GM19372 (cell line): ENCODE results near the gene AKR7A3.
"Not testable (repeated sequence)": the region's sequence is repeated elsewhere in the genome, so short reads cannot be mapped to it uniquely, and the experiment has no call there.

ENCODE experiments used
- ATAC-seq: cut with Tn5 transposase; IDR thresholded peaks from one replicate; pipeline ENCODE4 v1.9.1; 2021; ENCODE audit warnings: mild to moderate bottlenecking, low read depth, moderate library complexity; ENCODE audit not compliant: unreplicated experiment

Gene AKR7A3

DNA sequence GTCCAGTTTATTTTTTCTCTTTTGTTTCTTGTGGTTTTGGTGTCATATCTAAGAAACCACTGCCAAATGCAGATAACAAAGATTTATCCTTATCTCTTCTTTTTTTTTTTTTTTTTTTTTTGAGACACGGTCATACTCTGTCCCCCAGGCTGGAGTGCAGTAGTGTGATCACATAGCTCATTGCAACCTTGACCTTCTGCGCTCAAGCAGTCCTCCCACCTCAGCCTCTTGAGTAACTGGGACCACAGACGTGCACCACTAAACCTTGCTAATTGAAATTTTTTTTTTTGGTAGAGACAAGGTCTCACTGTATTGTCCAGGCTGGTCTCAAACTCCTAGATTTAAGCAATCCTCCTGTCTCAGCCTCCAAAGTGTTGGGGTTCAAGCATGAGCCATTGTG lies 32.5 kb upstream of the AKR7A3 start:
- no peak for ATAC-seq

DNA sequence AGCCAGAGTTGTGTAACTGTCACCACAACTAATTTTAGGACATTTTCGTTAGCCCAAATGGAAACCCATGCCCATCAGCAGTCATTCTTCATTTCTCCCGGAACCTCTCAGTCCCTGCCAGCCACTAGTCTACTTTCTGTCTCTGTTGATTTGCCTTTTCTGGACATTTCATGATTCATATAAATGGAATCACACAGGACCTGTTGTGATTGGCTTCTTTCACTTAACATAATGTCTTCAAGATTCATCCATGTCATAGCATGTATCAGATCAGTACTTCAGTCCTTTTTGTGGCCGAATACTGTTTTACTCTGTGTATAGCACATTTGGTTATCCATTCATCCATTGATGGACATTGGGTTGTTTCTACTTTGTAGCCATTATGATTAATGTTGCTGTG lies 30.6 kb upstream of the AKR7A3 start:
- ATAC-seq: no peak

DNA sequence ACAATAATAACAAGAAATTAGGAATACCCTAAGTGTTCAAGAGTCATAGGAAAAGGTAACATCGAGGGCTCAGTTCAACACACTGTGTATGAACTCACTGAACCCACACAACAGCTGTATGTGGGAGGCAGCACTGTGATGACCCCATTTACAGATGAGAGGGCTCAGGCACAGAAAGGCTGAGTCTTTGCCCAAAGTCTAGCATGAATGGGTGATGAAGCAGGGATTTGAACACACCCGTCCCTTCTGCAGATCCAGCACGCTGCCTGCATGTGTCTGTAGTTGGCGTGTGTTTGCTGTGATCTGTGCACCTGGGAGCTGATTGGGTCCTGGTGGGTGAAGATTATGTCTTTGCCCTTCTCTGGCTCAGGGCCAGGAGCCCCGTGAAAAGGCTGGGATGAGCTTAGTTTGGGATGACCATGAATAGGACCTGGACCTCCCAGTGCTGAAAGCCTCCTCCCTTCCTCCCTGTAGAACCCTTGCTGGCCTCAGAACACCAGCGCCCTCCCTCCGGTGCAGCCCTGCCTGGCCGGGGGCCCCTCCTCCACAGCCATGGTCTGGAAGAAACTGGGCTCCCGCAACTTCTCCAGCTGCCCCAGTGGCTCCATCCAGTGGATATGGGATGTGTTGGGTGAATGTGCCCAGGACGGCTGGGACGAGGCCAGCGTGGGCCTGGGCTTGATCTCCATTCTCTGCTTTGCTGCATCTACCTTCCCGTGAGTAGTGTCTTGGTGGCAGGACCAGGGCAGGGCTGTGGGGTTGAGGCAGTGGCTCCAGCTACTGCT lies 28.7 kb upstream of the AKR7A3 start:
- ATAC-seq: no peak

DNA sequence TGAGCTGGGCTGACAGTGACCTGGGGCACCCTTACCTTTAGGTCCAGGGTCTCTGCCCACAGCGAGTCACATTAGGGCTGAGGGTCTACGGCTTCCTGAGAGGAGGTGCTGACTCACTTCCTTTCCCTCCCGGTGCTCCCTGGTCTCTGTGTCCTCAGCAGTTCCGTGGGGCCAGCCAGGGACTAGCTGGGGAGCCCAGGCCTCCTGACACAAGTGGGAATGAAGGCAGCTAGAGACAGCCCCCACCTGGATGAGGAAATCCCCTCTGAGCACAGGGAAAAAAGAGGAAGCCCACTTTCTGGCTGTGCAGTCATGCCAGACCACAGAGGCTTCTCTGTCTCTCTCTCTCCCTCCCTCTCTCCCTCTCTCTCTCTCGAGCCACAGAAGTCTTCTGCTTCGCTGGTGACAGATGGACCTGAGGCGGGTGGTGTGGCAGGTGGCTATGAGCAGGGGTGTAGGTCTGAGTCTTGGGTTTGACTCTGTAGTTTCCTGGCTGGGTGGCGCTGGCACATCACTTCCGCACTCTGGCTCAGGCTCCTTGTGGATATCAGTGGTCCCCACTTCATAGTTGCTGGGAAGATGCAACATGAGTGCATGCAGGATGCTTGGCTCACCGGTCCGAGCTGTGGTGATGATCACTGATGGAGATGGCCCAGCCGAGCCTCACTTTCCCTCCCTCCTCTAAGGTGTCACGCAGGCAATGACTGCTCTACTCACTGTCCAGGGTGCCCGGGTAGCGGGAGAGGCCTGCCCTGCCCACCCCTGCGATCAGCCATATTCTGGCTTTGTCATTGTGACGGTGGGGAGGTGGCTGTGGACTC lies 27.0 kb upstream of the AKR7A3 start:
- no peak for ATAC-seq

DNA sequence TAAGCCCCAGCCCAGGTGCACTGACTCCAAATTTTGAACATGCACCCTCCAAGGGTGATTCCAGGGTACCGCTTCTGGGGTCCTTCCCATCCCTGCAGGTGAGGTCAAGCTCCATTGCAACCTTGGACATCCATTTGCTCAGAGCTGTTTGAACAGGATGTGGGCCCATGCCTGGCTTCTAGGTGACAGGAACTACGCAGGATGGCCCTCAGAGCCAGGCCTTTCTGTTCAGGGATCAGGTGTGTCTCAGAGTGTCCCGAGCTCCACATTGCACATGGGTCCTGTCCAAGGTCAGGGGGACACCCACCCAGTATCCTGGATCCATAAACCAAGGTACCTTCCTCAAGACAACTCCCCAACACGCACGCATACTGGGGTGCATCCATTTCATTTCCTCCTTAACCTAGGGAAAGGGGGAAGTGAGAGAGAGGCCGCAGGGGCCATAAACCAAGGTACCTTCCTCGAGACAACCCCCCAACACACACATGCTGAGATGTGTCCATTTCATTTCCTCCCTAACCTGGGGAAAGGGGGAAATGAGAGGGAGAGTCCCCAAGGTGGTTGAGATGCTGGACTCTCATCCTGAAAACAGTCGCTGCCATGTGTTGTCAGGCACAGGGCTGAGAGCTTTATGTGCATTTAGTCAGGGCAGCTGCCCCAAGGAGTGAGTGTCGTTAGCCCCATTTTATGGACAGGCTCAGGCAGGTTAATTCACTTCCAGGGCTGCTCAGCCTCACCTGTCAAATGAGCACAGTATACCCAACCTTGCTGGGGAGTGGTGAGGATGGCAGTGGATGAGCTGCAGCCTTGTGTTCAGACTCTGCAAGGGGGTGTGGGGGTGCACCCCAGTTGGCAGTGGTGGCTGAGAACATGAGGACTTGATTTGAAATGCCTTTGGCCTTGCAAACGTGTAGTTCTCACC lies 25.7 kb upstream of the AKR7A3 start:
- no peak for ATAC-seq

DNA sequence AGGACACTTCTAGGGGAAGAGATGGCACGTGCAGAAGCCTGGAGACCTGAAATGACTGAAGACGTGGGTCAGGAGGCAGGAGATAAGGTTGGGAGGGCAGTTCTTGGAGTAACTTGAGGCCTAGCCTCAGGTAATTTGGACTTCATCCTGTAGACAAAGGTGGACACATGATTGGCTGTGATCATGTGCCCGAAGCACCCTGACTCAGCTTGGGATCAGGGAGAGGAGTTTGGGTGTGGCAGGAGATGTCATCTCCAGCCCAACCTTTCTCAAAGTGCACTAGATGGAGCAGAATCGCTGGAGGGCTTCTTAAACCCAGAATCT lies 25.0 kb upstream of the AKR7A3 start:
- ATAC-seq: no peak

DNA sequence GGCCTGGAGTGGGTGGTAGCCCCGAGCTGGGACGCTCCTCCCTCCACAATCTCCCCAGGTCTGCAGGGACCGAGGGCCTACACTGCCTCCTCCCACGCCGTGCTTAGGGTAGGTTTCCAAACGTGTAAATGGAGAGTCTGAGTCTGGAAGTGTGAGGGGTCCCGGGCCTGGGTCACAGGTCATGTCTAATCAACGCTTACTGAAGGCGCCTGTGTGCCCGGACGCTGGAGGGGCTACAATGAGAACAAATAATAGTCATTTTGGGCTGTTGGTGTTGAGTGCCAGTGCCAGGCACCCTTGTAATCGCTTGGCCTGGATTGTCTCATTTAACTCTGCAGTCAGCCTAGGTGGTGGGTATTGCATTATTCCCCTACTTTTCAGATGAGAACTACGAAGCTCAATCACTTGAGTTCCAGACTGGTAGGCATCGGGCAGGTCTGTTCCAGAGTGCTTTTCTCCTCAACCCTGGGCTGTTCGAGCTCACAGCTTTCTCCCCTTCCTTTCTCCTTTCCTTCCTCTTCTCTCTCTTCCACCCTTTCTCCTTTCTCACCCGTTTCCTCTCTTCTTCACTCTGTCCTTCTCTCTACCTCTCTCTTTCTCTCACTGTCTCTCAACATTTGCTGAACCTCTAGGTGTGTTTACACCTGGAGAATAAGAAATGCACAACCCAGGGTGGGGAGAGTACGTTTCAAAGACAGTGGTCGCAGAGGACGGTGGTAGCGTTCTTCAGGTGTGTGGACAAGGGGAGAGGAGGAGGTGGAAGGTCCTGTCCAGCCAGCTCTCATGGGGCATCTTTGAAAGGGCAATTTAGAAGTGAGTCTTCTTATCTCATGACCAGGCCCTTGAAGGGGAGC lies 24.4 kb upstream of the AKR7A3 start:
- ATAC-seq: no peak

DNA sequence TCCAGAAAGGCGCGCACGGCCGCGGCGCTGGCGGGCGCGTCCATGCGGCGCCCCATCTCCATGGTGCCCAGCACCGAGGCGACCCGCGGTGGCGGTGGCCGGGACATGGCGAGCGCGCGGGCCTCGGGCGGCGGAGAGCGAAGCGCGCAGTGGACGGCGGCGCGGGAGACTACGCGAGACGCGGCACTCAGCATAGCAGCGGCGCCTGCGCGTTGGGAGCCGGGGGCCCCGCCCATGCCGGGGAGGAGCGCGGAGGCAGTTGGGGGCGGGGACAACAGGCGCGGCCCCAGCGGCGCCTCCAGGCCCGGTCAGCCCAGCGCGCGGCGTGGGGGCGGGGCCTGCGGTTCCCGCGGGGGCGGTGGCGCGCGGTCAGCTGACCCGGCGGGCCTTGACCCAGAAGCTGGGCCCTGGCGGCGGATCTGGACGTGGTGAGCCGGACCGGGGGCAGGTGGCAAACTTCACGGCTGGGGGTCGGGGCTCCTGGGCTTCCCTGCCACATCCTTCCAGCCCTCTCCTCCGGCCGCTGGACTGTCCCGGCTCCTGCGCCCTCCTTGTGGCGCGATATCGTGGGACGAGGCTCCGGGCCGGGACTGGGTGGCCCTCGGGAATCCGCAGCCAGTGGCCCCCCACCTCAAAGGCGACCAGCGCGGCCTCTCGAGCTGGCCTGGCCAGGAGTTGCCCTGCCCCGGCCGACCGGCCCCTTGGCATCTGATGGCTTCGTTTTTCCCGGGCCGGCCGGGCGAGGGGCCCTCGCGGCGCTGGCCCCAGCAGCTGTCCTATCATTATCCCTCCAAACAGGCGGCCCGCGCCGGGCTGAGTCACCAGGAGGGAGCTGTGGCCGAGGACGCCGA lies 23.6 kb upstream of the AKR7A3 start, which contains the start of the genes AKR7A2 and SLC66A1:
AKR7A2 (minus strand) TSS at position 214 of the 851 bp plus-strand sequence; CDS start at position 194, 20 bp downstream.
SLC66A1 (plus strand) TSS at position 396 of the 851 bp plus-strand sequence. CDS start 5,352 bp downstream, outside the sequence.
- ATAC-seq: peak; percentile 81

DNA sequence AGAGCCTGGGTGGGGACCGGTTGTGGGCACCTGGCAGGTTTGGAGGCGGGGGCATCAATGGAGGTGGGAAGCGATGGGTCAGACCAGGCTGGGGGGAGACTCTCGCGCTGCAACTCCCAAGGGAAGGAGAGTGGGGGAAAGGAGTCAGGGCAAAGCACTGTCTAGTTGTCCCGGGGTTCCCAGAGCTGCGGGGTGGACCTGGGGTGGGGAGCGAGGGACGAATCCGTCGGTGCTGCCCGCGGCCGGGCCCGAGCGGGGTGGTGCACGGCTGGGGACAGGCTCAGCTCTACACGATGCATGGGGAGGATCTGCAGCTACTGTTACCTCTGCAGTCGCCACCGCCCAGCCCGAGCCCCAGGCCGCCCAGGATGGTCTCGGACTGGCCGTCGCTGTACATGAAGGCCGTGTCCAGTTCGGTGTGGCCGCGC lies 22.9 kb upstream of the AKR7A3 start:
- no peak for ATAC-seq

DNA sequence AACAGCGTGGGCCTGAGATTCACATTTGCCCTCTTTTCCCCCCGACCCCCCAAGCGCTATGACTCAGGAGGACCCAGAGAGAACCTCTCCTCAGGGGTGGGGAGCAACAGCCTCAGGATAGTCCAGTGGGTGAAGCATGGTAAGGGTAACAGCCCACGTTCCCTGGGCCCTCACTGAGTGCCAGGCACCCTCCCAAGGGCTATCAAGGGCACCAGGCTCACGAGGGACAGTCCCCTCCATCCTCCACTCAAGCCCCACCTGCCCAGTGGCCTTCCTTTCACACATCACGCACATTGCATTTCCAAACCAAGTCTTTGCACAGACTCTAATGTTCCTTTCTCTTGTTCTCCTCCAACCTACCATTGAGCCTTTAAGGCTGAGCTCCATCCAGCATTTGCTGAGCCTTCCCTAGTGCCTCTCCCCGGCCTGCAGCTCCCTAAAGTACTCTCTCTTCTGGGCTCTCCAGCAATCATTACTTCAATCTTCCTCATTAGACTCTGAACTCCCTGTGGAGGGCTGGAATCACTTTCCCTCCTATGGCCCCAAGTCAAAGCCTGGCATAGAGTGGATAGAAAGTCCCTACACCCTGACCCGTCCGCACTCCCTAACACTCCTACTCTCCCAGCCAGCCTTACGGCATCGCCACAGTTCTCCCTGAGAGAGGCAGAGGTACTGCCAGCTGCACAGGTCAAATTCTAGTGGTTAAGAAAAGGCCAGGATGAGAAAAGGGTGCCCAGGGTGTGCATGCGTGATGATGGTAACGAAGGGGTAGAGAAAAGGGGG lies 22.3 kb upstream of the AKR7A3 start:
- ATAC-seq: no peak

DNA sequence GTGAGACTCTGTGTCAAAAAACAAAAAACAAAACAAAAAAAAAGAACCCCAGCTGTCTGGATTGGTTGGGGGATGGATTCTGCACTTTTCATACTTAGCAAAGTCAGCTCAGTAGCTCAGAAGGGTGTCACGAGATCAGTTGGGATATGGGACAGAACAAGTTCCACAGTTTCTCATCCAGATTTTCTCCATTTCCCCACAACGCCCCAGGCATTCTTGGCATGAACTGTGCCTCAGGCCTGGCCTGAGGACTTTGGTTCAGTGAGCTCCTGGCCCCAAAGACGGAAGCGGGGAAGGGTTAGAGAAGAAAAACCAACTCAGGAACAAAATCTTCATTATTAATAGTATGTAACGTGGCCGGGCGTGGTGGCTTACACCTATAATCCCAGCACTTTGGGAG lies 21.5 kb upstream of the AKR7A3 start:
- ATAC-seq: no peak

DNA sequence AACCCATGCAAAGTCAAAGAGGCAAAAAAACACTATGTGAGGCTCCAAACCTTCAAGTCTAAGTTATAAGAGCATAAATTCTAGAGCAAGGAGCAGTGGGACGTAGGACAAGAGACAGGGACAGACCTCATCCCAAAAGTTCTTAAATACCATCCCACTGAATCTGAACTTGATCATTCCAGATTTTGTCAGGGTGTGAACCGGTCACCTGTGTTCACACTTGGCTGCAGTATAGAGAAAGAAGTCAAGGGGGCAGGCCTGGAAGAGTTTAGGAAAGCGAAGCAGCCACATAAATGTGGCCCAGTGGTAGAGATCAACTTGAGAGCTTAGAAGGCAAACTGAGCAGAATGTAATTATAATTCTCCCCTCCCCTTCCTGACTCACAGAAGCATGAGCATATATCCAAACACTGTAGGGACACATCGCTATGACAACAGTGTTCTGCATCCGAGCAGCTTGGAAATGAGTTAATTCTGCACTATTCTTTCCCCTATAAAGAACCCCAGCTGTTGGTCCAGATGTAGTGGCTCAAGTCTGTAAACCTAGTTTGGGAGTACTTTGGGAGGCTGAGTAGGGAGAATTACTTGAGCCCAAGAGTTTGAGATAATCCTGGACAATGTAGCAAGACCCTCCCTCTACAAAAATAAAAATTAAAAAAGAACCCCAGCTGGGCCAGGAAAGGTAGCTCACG lies 20.7 kb upstream of the AKR7A3 start:
- no peak for ATAC-seq

DNA sequence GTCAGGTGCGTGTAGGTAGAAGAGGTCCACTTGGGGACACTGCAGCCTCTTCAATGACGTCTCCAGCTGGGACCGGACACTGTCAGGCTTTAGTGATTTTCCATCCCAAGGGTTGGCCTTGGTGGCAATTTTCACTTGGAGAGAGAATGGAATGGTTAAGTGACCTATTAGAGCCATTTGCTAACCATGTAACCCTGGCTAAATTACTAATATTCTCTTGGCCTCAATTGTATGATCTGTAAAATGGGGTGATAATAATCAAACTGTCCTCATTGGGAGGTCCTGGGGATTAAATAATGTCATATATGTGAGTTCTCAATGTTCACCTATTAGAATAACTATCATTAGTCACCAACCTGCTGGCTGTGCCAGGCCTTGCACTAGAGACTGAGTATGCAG lies 19.9 kb upstream of the AKR7A3 start:
- ATAC-seq: no peak

DNA sequence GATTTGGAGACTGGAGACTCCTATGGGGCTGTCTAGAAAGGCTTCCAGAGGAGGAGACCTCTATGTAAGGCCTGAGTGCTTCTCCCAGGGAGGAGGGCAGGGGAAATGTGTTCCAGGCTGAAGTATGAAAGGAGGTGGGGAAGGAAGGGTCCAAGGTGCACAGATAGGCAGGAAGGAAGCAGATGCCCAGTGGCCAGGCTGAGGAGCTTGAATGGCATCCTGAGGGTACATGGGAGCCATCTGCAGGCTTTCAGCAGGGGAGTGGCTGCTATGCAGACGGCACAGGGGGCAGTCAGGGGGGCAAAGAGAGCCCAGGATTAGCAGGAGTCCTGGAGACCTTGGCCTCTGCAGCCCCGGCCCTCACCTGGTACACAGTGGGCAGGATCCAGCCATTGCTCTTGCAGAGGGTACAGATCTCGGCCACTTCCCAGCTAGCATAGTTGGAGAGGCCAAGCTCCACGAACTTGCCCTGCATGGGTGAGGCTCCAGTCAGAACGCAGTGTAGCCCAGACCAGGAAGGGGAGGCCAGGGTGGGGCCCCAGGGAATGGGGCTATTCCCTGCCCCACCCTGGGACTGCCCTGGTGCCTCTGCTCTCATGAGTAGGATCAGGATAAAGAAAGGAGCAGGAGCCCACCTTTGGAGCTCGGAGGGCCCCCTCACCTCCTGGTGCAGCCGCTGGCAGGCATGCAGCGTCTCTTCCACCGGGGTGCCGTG lies 19.4 kb upstream of the AKR7A3 start:
- ATAC-seq: no peak

DNA sequence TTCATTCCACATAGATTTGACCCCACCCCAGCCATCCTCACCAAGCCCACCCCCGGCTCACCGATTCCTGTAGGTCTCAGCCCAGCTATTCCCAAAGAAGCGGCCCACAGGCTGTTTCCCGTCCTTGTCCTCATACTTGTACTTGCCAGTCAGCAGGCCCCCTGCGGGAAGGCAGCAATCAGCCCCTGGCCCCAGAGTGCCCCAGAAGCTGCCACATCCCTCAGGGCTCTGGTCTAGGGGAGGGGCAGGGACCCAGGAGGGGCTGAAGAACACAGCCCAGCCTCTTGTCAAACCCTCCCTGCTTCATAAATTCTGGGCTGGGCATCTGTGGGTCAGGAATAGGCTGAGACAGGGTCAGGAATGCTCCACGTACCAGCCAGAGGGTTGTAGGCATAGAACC lies 18.4 kb upstream of the AKR7A3 start:
- no peak for ATAC-seq

DNA sequence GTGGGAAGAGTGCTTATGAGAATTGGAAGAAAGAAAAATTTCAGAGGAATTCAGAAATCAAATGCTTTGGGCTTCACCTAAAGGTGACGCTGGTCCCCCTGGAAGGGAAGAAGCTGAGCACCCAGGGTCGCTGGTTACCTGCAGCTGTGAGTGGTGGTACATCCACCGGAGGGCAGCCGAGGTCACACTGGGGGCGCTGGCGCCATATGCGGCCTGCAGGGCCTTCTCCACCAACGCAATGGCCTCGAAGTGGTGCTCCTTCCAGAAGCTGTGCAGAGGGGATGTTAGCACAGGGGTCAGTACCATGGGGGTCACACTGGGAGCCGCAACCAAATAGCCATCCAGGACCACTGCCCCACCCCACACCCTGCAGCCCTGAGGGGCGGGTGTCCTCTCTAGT lies 17.3 kb upstream of the AKR7A3 start:
- no peak for ATAC-seq

DNA sequence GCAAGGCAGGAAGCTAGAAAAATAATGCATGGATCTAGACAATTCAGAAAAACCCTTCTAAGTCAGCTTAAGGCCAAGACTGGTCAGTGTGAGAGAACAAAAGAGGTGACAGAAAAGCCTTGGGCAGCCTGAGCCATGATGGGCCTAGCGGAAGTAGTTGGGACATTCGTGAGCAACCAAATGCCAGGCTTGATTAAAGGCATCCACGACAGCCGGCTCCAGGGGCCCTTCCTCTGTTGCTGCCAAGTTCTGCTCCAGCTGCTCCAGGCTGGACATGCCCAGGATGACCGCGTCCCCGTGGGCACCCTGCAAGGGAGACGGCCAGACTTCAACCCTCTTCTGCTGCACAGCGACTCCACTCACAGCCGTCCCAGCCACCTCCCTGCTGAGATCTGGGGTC lies 15.5 kb upstream of the AKR7A3 start:
- not testable (repeated sequence) for ATAC-seq
